ENCODE results near the gene ASB7. TPM values are rescaled to one million over a fixed set of nuclear protein-coding genes. Genes with fewer than 3 reads are reported as not detected.

ASB7 gene
- 10 to 100 TPM; 15.0 to 27.7 (median 22.7) TPM for total RNA-seq

GRCh38 chr15:100602064-100602822 is at the start of gene ASB7, which contains the start of gene LINS1:
Gene ASB7 (plus strand): TSS chr15:100602589. CDS start chr15:100612217, 9,628 bp downstream.
Gene LINS1 (minus strand): TSS chr15:100602184. CDS start chr15:100580842, 21,342 bp downstream.
- Histone ChIP-seq H3K9me3 (no peaks in the 10 kb centered on the region), H3K27me3 (no peaks in the 10 kb centered on the region), H3K27ac (peak within 1 kb of the TSS; percentile 85 to 86), H3K4me3 (peak within 1 kb of the TSS; percentile 79 to 99), H3K36me3 (no peaks in the 10 kb centered on the region), H3K4me1 (peaks cover 0 to 17% of the 10 kb centered on the region in 2 donors)
- peak; percentile 100 for DNase-seq
- TF ChIP-seq POLR2A (IDR thresholded peaks at IDR 0.05) (peak in 1 of 2 donors; percentile 36), CTCF (IDR thresholded peaks at IDR 0.05) (peak in 3 of 4 experiments; percentile 5 to 30 (median 23))
- intact Hi-C loops (cut with DNase I; ENCODE audit: low total_unique reads): no loop called here

- intact Hi-C loops (cut with DNase I; ENCODE audit: low total_unique reads): no loop called here
- Histone ChIP-seq H3K36me3 (no peaks in the 10 kb centered on the region), H3K4me1 (no peaks in the 10 kb centered on the region), H3K4me3 (no peak overlapping the region), H3K27ac (no peak overlapping the region), H3K9me3 (no peaks in the 10 kb centered on the region), H3K27me3 (no peaks in the 10 kb centered on the region)
- TF ChIP-seq CTCF (IDR thresholded peaks at IDR 0.05) (no peak), POLR2A (IDR thresholded peaks at IDR 0.05) (no peak)
- no peak for DNase-seq
Measured at GRCh38 chr15:100553468-100553867, 48.9 kb upstream of the ASB7 start.

- no peak overlapping the region for H3K4me3 ChIP-seq
- H3K36me3 ChIP-seq: no peaks in the 10 kb centered on the region
- DNase-seq: no peak
- H3K27me3 ChIP-seq: no peaks in the 10 kb centered on the region
- H3K27ac ChIP-seq: no peak overlapping the region
- H3K9me3 ChIP-seq: no peaks in the 10 kb centered on the region
- H3K4me1 ChIP-seq: no peaks in the 10 kb centered on the region
- TF ChIP-seq CTCF (IDR thresholded peaks at IDR 0.05) (no peak), POLR2A (IDR thresholded peaks at IDR 0.05) (no peak)
- intact Hi-C loops (cut with DNase I; ENCODE audit: low total_unique reads): no loop called here
Measured at GRCh38 chr15:100558771-100559254, 43.6 kb upstream of the ASB7 start.

GRCh38 chr15:100559330-100559729 is 43.1 kb upstream of the ASB7 start:
- DNase-seq: no peak
- H3K4me3 ChIP-seq: no peak overlapping the region
- no peaks in the 10 kb centered on the region for H3K9me3 ChIP-seq
- intact Hi-C loops (cut with DNase I; ENCODE audit: low total_unique reads): no loop called here
- no peaks in the 10 kb centered on the region for H3K36me3 ChIP-seq
- no peaks in the 10 kb centered on the region for H3K27me3 ChIP-seq
- TF ChIP-seq CTCF (IDR thresholded peaks at IDR 0.05) (no peak), POLR2A (IDR thresholded peaks at IDR 0.05) (no peak)
- H3K4me1 ChIP-seq: no peaks in the 10 kb centered on the region
- no peak overlapping the region for H3K27ac ChIP-seq

- TF ChIP-seq CTCF (IDR thresholded peaks at IDR 0.05): no peak
- no peak for TF ChIP-seq POLR2A (IDR thresholded peaks at IDR 0.05)
- H3K27me3 ChIP-seq: no peaks in the 10 kb centered on the region
- intact Hi-C loops (cut with DNase I; ENCODE audit: low total_unique reads): no loop called here
- H3K9me3 ChIP-seq: no peaks in the 10 kb centered on the region
- no peaks in the 10 kb centered on the region for H3K4me1 ChIP-seq
- no peak for DNase-seq
- no peaks in the 10 kb centered on the region for H3K36me3 ChIP-seq
- H3K4me3 ChIP-seq: no peak overlapping the region
- no peak overlapping the region for H3K27ac ChIP-seq
Measured at GRCh38 chr15:100560323-100560722, 42.1 kb upstream of the ASB7 start.
